ENCODE results near the gene RAI1. TPM values are rescaled to one million over a fixed set of nuclear protein-coding genes. Genes with fewer than 3 reads are reported as not detected.

The RAI1 gene
- total RNA-seq, 1 donor from 2014 or later: 24.7 TPM

DNA sequence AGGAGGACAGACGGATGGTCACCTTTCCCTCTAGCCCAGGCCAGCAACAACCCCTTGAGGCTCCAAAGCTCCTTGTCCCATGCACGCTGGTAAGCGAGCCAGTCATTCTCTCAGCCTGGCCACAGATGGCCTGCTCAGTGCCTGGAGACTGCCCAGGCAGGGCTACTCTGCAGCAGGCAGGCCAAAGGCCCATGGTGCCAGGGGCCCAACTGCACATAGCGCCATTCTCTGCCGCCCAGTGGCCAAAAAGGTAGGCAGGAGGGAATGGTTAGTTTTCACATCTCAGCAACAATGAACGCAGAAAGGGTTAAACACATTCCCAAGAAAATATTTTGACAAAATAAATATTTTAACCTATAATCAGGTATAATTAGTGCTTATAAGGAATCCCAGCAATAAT lies 163.2 kb downstream of the RAI1 start:
- Histone ChIP-seq H3K4me1 (peaks cover 12 to 31% of the 10 kb centered on the region in 2 donors), H3K9me3 (no peaks in the 10 kb centered on the region), H3K27me3 (no peaks in the 10 kb centered on the region), H3K27ac (no peak overlapping the region), H3K4me3 (no peak overlapping the region), H3K36me3 (peaks cover 7 to 14% of the 10 kb centered on the region in 2 donors)
- intact Hi-C loops (cut with DNase I): no loop called here
- no peak for DNase-seq (ENCODE audit: low spot score in 2 of 2)
- TF ChIP-seq, protein P1, sequence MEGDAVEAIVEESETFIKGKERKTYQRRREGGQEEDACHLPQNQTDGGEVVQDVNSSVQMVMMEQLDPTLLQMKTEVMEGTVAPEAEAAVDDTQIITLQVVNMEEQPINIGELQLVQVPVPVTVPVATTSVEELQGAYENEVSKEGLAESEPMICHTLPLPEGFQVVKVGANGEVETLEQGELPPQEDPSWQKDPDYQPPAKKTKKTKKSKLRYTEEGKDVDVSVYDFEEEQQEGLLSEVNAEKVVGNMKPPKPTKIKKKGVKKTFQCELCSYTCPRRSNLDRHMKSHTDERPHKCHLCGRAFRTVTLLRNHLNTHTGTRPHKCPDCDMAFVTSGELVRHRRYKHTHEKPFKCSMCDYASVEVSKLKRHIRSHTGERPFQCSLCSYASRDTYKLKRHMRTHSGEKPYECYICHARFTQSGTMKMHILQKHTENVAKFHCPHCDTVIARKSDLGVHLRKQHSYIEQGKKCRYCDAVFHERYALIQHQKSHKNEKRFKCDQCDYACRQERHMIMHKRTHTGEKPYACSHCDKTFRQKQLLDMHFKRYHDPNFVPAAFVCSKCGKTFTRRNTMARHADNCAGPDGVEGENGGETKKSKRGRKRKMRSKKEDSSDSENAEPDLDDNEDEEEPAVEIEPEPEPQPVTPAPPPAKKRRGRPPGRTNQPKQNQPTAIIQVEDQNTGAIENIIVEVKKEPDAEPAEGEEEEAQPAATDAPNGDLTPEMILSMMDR (IDR thresholded peaks at IDR 0.05): no peak

DNA sequence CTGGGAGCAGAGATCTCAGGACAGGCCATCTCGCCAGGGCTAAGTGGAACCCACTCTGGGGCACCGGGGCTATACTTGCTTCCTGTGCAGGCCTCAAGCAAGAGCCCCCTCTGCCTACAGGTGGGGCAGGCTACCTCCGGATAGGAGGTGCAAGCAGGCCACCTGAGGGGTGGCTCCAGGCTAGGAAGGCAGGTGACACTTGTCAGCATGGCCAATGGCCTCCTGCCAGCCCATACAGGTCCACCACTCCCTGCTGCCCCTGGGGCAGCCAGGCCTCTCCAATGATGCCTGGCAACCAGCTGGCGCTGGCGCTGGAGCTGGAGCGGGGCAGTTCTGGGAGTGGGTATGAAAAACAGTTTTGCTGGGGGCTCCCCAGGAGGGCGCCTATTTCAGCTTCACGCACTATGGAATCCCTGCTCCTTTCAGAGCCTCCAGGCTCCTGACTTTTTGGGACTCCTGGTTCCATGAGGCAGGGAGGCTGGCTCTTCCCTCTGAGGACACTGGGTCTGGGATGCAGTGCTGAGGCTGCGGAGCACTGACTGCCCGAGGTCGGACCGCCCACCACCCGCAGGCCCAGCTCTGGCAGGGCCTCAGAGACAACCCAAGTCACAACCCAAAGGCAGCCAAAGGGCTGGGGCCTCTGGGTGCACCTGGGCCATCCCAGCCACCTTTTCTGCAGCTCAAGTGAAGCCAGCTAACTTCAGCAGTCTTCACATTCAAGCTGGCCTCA lies 164.0 kb downstream of the RAI1 start:
- no peak overlapping the region for H3K27ac ChIP-seq
- H3K9me3 ChIP-seq: no peaks in the 10 kb centered on the region
- DNase-seq (ENCODE audit: low spot score in 2 of 2): no peak
- intact Hi-C loops (cut with DNase I): no loop called here
- H3K4me3 ChIP-seq: no peak overlapping the region
- no peaks in the 10 kb centered on the region for H3K27me3 ChIP-seq
- H3K36me3 ChIP-seq: peaks cover 7 to 14% of the 10 kb centered on the region in 2 donors
- H3K4me1 ChIP-seq: peaks cover 9 to 32% of the 10 kb centered on the region in 2 donors
- TF ChIP-seq, protein P1 (IDR thresholded peaks at IDR 0.05): no peak

DNA sequence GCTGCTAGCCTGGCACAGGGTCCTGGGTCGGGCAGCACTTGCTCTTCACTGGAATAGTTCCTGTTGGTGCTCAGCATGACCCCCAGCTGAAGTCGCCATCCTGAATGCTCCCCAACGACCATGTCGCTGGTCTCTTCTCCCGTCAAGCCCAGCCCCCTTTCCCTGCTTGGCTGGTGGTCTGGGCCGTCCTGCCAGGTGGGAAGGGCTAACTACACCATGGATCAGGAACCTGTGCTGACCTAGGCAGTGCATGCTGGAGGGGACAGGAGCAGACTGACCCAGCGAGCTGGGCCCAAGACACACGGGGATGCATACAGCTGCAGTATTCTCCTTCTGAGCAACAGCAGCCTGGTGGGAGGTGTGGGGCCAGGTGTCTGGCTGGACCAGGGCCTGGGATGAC lies 164.7 kb downstream of the RAI1 start:
- intact Hi-C loops (cut with DNase I): no loop called here
- no peak overlapping the region for H3K4me3 ChIP-seq
- TF ChIP-seq, protein P1 (IDR thresholded peaks at IDR 0.05): no peak
- no peak overlapping the region for H3K27ac ChIP-seq
- DNase-seq (ENCODE audit: low spot score in 2 of 2): no peak
- H3K27me3 ChIP-seq: no peaks in the 10 kb centered on the region
- peaks cover 9 to 24% of the 10 kb centered on the region in 2 donors for H3K4me1 ChIP-seq
- H3K9me3 ChIP-seq: no peaks in the 10 kb centered on the region
- peaks cover 7 to 14% of the 10 kb centered on the region in 2 donors for H3K36me3 ChIP-seq

DNA sequence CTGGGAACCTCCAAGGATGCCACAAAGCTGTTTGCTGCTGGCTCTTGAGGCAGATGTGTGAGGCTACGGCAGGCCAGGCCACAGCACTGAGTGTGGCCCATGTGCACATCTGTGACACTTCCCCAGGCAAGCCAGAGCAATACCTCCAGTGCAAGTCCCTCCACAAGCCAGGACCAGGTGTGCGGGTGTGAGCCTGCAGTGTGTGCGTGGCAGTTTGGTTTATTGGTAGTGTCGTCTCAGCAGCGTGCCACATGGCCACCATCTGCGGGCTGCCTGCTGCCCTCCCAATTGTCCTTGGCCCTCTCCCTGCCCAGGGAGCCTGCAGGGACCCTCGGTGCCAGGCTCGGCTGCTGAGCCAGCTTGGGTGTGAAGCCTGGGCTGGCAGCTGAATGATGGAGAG lies 165.4 kb downstream of the RAI1 start:
- peaks cover 7 to 14% of the 10 kb centered on the region in 2 donors for H3K36me3 ChIP-seq
- no peak overlapping the region for H3K27ac ChIP-seq
- intact Hi-C loops (cut with DNase I): no loop called here
- TF ChIP-seq, protein P1 (IDR thresholded peaks at IDR 0.05): no peak
- H3K4me1 ChIP-seq: peaks cover 9 to 20% of the 10 kb centered on the region in 2 donors
- H3K4me3 ChIP-seq: no peak overlapping the region
- H3K9me3 ChIP-seq: no peaks in the 10 kb centered on the region
- H3K27me3 ChIP-seq: no peaks in the 10 kb centered on the region
- no peak for DNase-seq (ENCODE audit: low spot score in 2 of 2)

DNA sequence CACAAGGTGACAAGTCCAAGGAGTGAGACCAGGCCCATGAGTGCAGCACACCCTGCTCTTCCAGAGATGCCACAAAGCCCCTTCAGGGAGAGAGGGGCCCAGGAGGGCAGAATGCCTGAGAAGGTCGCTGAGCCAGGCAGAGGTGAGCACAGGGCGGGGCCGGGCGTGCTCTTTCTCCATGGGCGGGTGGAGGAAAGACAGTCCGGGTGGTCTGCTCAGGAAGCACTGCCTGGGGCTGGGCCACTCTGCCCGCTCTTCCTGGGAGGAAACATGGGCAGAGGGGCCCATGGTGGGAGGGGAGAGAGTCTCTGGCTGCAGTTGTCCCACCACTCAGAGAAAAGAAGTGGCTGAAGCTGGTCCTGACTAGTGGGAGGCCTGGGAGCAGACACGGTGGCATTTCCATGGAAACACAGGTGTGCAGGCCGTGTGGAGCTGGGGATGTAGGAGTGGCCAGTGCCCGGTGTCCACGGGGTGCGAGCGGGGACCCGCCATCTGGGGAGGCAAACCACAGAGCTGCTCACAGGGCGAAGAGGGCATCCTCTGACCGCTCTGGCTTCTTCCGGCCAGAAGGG lies 165.9 kb downstream of the RAI1 start:
- DNase-seq (ENCODE audit: low spot score in 2 of 2): no peak
- H3K36me3 ChIP-seq: peaks cover 10 to 14% of the 10 kb centered on the region in 2 donors
- peaks cover 9 to 20% of the 10 kb centered on the region in 2 donors for H3K4me1 ChIP-seq
- TF ChIP-seq, protein P1 (IDR thresholded peaks at IDR 0.05): no peak
- H3K27me3 ChIP-seq: no peaks in the 10 kb centered on the region
- no peak overlapping the region for H3K4me3 ChIP-seq
- H3K9me3 ChIP-seq: no peaks in the 10 kb centered on the region
- H3K27ac ChIP-seq: no peak overlapping the region
- intact Hi-C loops (cut with DNase I): no loop called here
